Kidney (tissue), 14 donors: Measurements from ENCODE around the gene PIEZO2. TPM values are rescaled to one million over a fixed set of nuclear protein-coding genes. Genes with fewer than 3 reads are reported as not detected.
A peak's percentile ranks its signal among the peaks of the same experiment; 100 is the strongest.

Experiments
- DNase-seq, 5 donors: peaks; one replicate each; pipeline ENCODE4 v3.0.0-alpha.2; 2013 to 2020
- FAIRE-seq: peaks from 2 replicates; lab custom pipeline; 2012; peaks lifted over from hg19 to GRCh38; lab: Jason Lieb, UNC
- H3K27ac ChIP-seq, 2 donors: one replicate each; pipeline ENCODE4 v1.7.0; 2013; ENCODE audit warnings: low read depth in 2 of 2, low read length in 2 of 2, inconsistent platforms in 1 of 2
- H3K27me3 ChIP-seq: one replicate; pipeline ENCODE4 v1.7.1; 2013; ENCODE audit warnings: low read length, inconsistent platforms; ENCODE audit not compliant: control insufficient read depth, insufficient read depth
- H3K36me3 ChIP-seq, 3 donors: one replicate each; pipeline versions ENCODE4 v1.7.0 to v1.7.1; 2013; ENCODE audit warnings: low read length in 3 of 3, control low read depth in 1 of 3, inconsistent platforms in 1 of 3; ENCODE audit not compliant: insufficient read depth in 3 of 3, control insufficient read depth in 2 of 3
- H3K4me1 ChIP-seq, 3 donors: one replicate each; pipeline versions ENCODE4 v1.7.0 to v1.7.1; 2013; ENCODE audit warnings: low read length in 3 of 3, inconsistent platforms in 1 of 3, low read depth in 1 of 3; ENCODE audit not compliant: control insufficient read depth in 2 of 3, insufficient read depth in 2 of 3
- H3K4me3 ChIP-seq, 3 donors: one replicate each; pipeline versions ENCODE4 v1.7.0 to v1.8.1; 2013; ENCODE audit warnings: low read length in 3 of 3, control low read depth in 1 of 3, inconsistent platforms in 1 of 3
- H3K9ac ChIP-seq, 3 donors: one replicate each; pipeline versions ENCODE4 v1.7.0 to v1.7.1; 2013; ENCODE audit warnings: low read length in 3 of 3, control low read depth in 1 of 3, inconsistent platforms in 1 of 3
- H3K9me3 ChIP-seq, 3 donors: one replicate each; pipeline versions ENCODE4 v1.7.0 to v1.7.1; 2013; ENCODE audit warnings: low read length in 3 of 3, control low read depth in 1 of 3, inconsistent platforms in 1 of 3; ENCODE audit not compliant: control insufficient read depth in 2 of 3, insufficient read depth in 1 of 3
- intact Hi-C: fragments of 100-400 bp; cut with DNase I; formaldehyde crosslinking; loops from one replicate; pipeline ENCODE4 v1.11.1; 2022
- polyA plus RNA-seq: library from polyadenylated mRNA; stranded (reverse); fragments of 350-450 nt; fragmentation: Illumina TruSeq; extraction: RNeasy Lipid Tissue Mini Kit (QIAGEN cat#74804); gene quantifications from one replicate; pipeline ENCODE4 v1.2.3, GENCODE V29; 2014; ENCODE audit warnings: low read depth, low replicate concordance; ENCODE audit not compliant: insufficient read depth
- total RNA-seq: library from RNA; stranded (reverse); fragmentation: NEBNext Ultra II Directional; extraction: Animal tissue kit (Norgen Biotek cat#: 25700); gene quantifications from one replicate; pipeline ENCODE4 v1.2.1, GENCODE V29; 2021
- TF ChIP-seq, protein P1 (sequence below): IDR thresholded peaks from 3 replicates; pipeline ENCODE4 v1.5.1; 2012; ENCODE audit warnings: mild to moderate bottlenecking, moderate library complexity, borderline replicate concordance; ENCODE audit not compliant: insufficient read depth; ENCODE audit errors: extremely low read depth
- donor health status: control.
- donor health status: control.
- donor health status: control.
- donor health status: control.
- donor health status: control.
- donor health status: DM: yes; HTN: yes; CAD: no.
- donor health status: Normal renal cell carcinoma (clear cell type).

The PIEZO2 gene
- total and polyA plus RNA-seq, 2 donors from 2014 or later = 1.1 to 4.1 TPM

DNA sequence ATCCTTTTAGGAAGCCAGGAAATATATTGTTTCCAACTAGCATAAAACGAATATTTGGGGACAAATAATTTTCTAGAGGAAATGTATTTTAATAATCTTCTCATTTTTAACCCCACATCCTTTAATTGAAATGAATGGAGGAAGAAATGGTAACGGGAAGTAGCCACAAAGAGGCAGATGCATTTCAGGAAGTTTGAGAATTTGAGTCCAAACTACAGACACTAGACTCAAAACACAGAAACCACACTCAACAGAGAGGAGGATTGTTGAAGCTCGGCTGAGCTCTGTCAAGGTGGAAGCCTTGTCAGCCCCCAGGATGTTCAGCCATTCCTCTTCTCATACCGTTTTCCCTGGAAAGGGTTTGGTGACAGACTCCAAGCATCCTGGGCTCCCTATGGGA is 335.0 kb downstream of the PIEZO2 start:
- intact Hi-C loops = no loop called here
- Histone ChIP-seq H3K27ac (no peak overlapping the region), H3K4me1 (no peaks in the 10 kb centered on the region), H3K27me3 (no peaks in the 10 kb centered on the region), H3K9ac (no peak overlapping the region), H3K36me3 (no peaks in the 10 kb centered on the region), H3K9me3 (no peaks in the 10 kb centered on the region), H3K4me3 (no peak overlapping the region)
- DNase-seq = no peak
- TF ChIP-seq, protein P1, sequence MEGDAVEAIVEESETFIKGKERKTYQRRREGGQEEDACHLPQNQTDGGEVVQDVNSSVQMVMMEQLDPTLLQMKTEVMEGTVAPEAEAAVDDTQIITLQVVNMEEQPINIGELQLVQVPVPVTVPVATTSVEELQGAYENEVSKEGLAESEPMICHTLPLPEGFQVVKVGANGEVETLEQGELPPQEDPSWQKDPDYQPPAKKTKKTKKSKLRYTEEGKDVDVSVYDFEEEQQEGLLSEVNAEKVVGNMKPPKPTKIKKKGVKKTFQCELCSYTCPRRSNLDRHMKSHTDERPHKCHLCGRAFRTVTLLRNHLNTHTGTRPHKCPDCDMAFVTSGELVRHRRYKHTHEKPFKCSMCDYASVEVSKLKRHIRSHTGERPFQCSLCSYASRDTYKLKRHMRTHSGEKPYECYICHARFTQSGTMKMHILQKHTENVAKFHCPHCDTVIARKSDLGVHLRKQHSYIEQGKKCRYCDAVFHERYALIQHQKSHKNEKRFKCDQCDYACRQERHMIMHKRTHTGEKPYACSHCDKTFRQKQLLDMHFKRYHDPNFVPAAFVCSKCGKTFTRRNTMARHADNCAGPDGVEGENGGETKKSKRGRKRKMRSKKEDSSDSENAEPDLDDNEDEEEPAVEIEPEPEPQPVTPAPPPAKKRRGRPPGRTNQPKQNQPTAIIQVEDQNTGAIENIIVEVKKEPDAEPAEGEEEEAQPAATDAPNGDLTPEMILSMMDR = no peak
- FAIRE-seq = no peak

DNA sequence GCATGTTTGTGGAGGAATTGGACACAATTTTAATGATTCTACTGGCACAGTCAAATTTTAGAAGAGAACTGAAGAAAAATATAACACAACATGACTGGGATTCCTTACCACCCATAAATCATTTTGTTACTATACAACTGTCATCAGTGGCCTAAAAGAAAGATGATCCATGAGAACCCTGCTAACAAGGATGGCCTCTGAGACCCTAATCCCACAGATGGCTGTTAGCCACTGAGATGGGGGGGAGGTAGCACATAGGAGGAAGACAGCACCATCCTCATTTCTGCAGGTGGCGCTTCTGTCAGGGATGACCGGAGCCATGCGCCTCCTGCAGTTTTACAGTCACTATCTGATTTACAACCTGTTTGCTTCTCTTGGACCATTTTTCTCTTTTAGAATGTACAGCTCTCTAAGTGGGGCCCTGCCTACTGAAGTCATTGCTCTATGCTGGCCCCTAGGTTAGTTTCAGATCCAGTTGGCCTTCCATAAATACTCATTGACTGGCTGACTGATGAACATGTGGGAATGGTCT is 343.7 kb downstream of the PIEZO2 start:
- no peak for FAIRE-seq
- DNase-seq = peak in 4 of 5 donors; percentile 56 to 69 (median 64)
- no peaks in the 10 kb centered on the region for H3K27me3 ChIP-seq
- TF ChIP-seq, protein P1 = no peak
- intact Hi-C loops = no loop called here
- no peak overlapping the region for H3K27ac ChIP-seq
- H3K9me3 ChIP-seq = no peaks in the 10 kb centered on the region
- no peak overlapping the region for H3K9ac ChIP-seq
- H3K4me3 ChIP-seq = no peak overlapping the region
- no peaks in the 10 kb centered on the region for H3K36me3 ChIP-seq
- H3K4me1 ChIP-seq = no peaks in the 10 kb centered on the region

DNA sequence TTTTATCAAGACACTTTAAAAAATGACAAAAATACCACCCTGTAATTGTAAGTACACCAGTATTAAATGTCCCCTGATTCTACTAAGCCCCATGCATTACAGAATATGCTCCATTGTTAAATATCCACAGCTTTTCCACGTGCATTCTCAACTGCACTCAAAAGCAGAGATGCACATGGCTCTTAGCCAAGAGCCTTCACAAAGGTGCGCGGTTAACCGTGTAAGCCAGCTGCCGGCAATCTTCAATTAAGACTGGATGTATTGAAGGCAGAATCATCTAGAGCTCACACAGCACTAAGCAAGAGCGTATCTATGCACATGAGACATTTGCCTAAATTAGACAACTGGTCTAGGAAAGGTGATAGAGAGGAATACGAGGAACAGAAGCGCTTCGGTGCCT is 345.2 kb downstream of the PIEZO2 start:
- H3K4me1 ChIP-seq = no peaks in the 10 kb centered on the region
- no peaks in the 10 kb centered on the region for H3K36me3 ChIP-seq
- no peaks in the 10 kb centered on the region for H3K27me3 ChIP-seq
- H3K27ac ChIP-seq = no peak overlapping the region
- TF ChIP-seq, protein P1 = no peak
- no peak overlapping the region for H3K9ac ChIP-seq
- no peaks in the 10 kb centered on the region for H3K9me3 ChIP-seq
- intact Hi-C loops = no loop called here
- DNase-seq = no peak
- no peak for FAIRE-seq
- H3K4me3 ChIP-seq = no peak overlapping the region
